HEK293 (cell line): ENCODE results near the gene NCOA6.
A peak's percentile ranks its signal among the peaks of the same experiment; 100 is the strongest.

Experiments used
- GFI1B ChIP-seq: fragments of 450-650 bp; formaldehyde crosslinking; IDR thresholded peaks from 2 replicates; pipeline ENCODE4 v1.5.1; 2016; ENCODE audit warnings: missing biosample characterization, missing genetic modification characterization
- OSR2 ChIP-seq: fragments of 450-650 bp; formaldehyde crosslinking; IDR thresholded peaks from 2 replicates; pipeline ENCODE4 v1.5.1; 2016; ENCODE audit warnings: missing biosample characterization, missing genetic modification characterization
- PBX3 ChIP-seq: sonication (generic); formaldehyde crosslinking; IDR thresholded peaks from 2 replicates; pipeline ENCODE4 v1.8.1; 2022; ENCODE audit warnings: mild to moderate bottlenecking, moderate library complexity, missing genetic modification reagents
- PRDM1 ChIP-seq: fragments of 450-650 bp; formaldehyde crosslinking; IDR thresholded peaks from 2 replicates; pipeline ENCODE4; 2016; ENCODE audit warnings: missing biosample characterization, missing genetic modification characterization
- YY1 ChIP-seq: fragments of 450-650 bp; formaldehyde crosslinking; IDR thresholded peaks from 2 replicates; pipeline ENCODE4 v1.5.1; 2018; ENCODE audit warnings: missing biosample characterization, missing genetic modification characterization
- ZBTB44 ChIP-seq: fragments of 450-650 bp; IDR thresholded peaks from 2 replicates; pipeline ENCODE4 v1.5.1; 2018; ENCODE audit warnings: missing biosample characterization, mild to moderate bottlenecking, missing genetic modification characterization
- ZBTB49 ChIP-seq: fragments of 450-650 bp; formaldehyde crosslinking; IDR thresholded peaks from 2 replicates; pipeline ENCODE4 v1.5.1; 2016; ENCODE audit warnings: missing biosample characterization, missing genetic modification characterization, low read depth
- ZNF10 ChIP-seq: fragments of 450-650 bp; formaldehyde crosslinking; IDR thresholded peaks from 2 replicates; pipeline ENCODE4 v1.5.1; 2017; ENCODE audit warnings: missing biosample characterization, missing genetic modification characterization
- ZNF140 ChIP-seq: fragments of 450-650 bp; formaldehyde crosslinking; IDR thresholded peaks from 2 replicates; pipeline ENCODE4 v1.5.1; 2016; ENCODE audit warnings: missing biosample characterization, missing genetic modification characterization
- ZNF202 ChIP-seq: fragments of 450-650 bp; formaldehyde crosslinking; IDR thresholded peaks from 2 replicates; pipeline ENCODE4 v1.5.1; 2016; ENCODE audit warnings: missing biosample characterization, missing genetic modification characterization, borderline replicate concordance
- ZNF335 ChIP-seq: fragments of 450-650 bp; formaldehyde crosslinking; conservative IDR thresholded peaks from 2 replicates; pipeline ENCODE4 v1.5.1; 2016; ENCODE audit warnings: missing biosample characterization, missing genetic modification characterization
- ZNF350 ChIP-seq: fragments of 450-650 bp; formaldehyde crosslinking; IDR thresholded peaks from 2 replicates; pipeline ENCODE4 v1.5.0; 2017; ENCODE audit warnings: missing biosample characterization, mild to moderate bottlenecking, missing genetic modification characterization
- ZNF391 ChIP-seq: fragments of 450-650 bp; formaldehyde crosslinking; IDR thresholded peaks from 2 replicates; pipeline ENCODE4 v1.5.1; 2016; ENCODE audit warnings: low read depth, missing biosample characterization, missing genetic modification characterization, borderline replicate concordance
- ZNF426 ChIP-seq: fragments of 450-650 bp; formaldehyde crosslinking; IDR thresholded peaks from 2 replicates; pipeline ENCODE4 v1.5.1; 2017; ENCODE audit warnings: missing biosample characterization, missing genetic modification characterization, mild to moderate bottlenecking, inconsistent platforms, moderate library complexity
- ZNF488 ChIP-seq: fragments of 450-650 bp; formaldehyde crosslinking; IDR thresholded peaks from 2 replicates; pipeline ENCODE4 v1.5.1; 2016; ENCODE audit warnings: missing biosample characterization, missing genetic modification characterization
- ZNF518A ChIP-seq: fragments of 450-650 bp; formaldehyde crosslinking; conservative IDR thresholded peaks from 2 replicates; pipeline ENCODE4 v1.5.1; 2016; ENCODE audit warnings: low read depth, missing biosample characterization, missing genetic modification characterization
- ZNF610 ChIP-seq: fragments of 450-650 bp; formaldehyde crosslinking; IDR thresholded peaks from 2 replicates; pipeline ENCODE4 v1.5.1; 2016; ENCODE audit warnings: missing biosample characterization, missing genetic modification characterization, borderline replicate concordance
- ZNF692 ChIP-seq: fragments of 450-650 bp; formaldehyde crosslinking; IDR thresholded peaks from 2 replicates; pipeline ENCODE4 v1.5.1; 2016; ENCODE audit warnings: missing biosample characterization, missing genetic modification characterization
- ZNF785 ChIP-seq: fragments of 450-650 bp; formaldehyde crosslinking; IDR thresholded peaks from 2 replicates; pipeline ENCODE4 v1.5.1; 2016; ENCODE audit warnings: missing biosample characterization, missing genetic modification characterization
- ZNF830 ChIP-seq: fragments of 450-650 bp; IDR thresholded peaks from 2 replicates; pipeline ENCODE4 v1.5.0; 2018; ENCODE audit warnings: missing biosample characterization, missing genetic modification characterization, low read depth, mild to moderate bottlenecking, moderate library complexity
- ZSCAN4 ChIP-seq: fragments of 450-650 bp; formaldehyde crosslinking; IDR thresholded peaks from 2 replicates; pipeline ENCODE4 v1.5.1; 2017; ENCODE audit warnings: missing biosample characterization, missing genetic modification characterization

NCOA6 gene

GRCh38 chr20:34680586-34681175 lies 144.8 kb downstream of the NCOA6 start (continued):
- TF ChIP-seq ZBTB49 (tag by site-specific recombination) (no peak), ZNF830 (tag by site-specific recombination) (no peak), ZNF692 (peak; percentile 48; the same call in 1 of the 2 replicates), PRDM1 (peak; percentile 38; the same call in 1 of the 2 replicates), ZNF350 (no peak), ZNF488 (tag by site-specific recombination) (no peak), ZNF335 (tag by site-specific recombination) (0 out of 2 replicates have a peak, but pooled peaks have one; percentile 16), PBX3 (CRISPR knock-in tag) (no peak), ZNF518A (tag by site-specific recombination) (no peak), ZNF391 (tag by site-specific recombination) (no peak), ZNF785 (tag by site-specific recombination) (no peak), GFI1B (tag by site-specific recombination) (no peak), ZBTB44 (tag by site-specific recombination) (no peak), YY1 (tag by site-specific recombination) (no peak), OSR2 (tag by site-specific recombination) (no peak), ZNF610 (no peak), ZSCAN4 (tag by site-specific recombination) (no peak), ZNF426 (tag by site-specific recombination) (no peak), ZNF140 (tag by site-specific recombination) (no peak), ZNF10 (tag by site-specific recombination) (no peak), ZNF202 (tag by site-specific recombination) (no peak)
